Right ventricle myocardium superior (tissue), 1 donor: ENCODE measurements around the gene SPCS3. TPM values are rescaled to one million over a fixed set of nuclear protein-coding genes. Genes with fewer than 3 reads are reported as not detected.
A peak's percentile ranks its signal among the peaks of the same experiment; 100 is the strongest.
"Not testable (repeated sequence)": the region's sequence is repeated elsewhere in the genome, so short reads cannot be mapped to it uniquely, and the experiment has no call there.

Experiments used
- ATAC-seq: fragments of 200-7000 bp; cut with Tn5 transposase; one replicate; pipeline ENCODE4 v1.9.1; 2020; ENCODE audit warnings: mild to moderate bottlenecking; ENCODE audit not compliant: poor library complexity
- DNase-seq: peaks from one replicate; pipeline ENCODE4 v3.0.0-alpha.2; 2020
- intact Hi-C: fragments of 100-400 bp; cut with DNase I; formaldehyde crosslinking; loops from one replicate; pipeline ENCODE4 v1.11.2; 2022
- total RNA-seq: library from RNA; stranded (reverse); fragmentation: NEBNext Ultra II Directional; extraction: Animal tissue kit (Norgen Biotek cat#: 25700); gene quantifications from one replicate; pipeline ENCODE4 v1.2.1, GENCODE V29; 2021
- donor health status: DM: no; HTN: yes; CAD: no; lungs with severe emphysema.

Gene SPCS3
- total RNA-seq, 1 donor from 2014 or later, result 82.2 TPM

DNA sequence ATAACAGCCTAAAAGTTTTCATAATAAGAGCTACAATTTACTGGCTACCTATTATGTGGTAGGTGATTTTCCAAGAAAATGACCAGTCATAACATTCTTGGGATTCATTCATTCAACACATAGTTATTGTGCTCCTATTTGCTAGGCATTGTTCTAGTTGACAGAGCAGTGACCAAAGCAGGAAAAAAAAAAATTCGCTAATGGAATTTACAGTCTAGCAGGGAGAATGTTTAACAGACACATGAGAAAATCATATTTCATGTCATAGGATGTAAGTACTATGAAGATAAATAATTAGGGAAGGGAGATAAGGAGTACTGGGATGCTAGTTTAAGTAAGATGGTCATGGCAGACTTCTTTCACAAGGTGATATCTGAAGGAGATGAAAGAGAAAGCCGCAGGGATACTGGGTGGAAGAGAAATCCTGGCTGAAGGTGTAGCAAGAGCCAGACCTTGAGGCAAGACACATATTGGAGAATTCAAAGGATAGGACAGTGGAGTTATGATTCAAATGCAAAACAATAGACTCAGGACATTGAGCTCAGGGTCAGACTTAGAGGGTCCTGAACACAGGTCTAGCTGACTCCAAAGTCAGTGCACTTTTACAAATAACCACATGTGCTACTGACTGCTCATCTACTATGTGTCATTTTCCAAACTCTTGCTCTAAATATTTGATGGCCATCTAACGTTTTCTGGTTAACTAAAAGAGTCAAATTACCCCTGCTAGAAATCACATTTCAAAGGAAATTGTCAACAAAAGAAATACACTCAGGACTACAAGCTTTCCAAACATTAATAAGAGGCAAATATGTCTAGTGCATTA lies 20.4 kb downstream of the SPCS3 start:
- no peak for ATAC-seq
- no peak for DNase-seq
- intact Hi-C loops, result loop anchor here (2.0 to 5.0 kb wide), 2 partner anchors 189 to 393 kb away; no protein-coding TSS in a partner anchor

DNA sequence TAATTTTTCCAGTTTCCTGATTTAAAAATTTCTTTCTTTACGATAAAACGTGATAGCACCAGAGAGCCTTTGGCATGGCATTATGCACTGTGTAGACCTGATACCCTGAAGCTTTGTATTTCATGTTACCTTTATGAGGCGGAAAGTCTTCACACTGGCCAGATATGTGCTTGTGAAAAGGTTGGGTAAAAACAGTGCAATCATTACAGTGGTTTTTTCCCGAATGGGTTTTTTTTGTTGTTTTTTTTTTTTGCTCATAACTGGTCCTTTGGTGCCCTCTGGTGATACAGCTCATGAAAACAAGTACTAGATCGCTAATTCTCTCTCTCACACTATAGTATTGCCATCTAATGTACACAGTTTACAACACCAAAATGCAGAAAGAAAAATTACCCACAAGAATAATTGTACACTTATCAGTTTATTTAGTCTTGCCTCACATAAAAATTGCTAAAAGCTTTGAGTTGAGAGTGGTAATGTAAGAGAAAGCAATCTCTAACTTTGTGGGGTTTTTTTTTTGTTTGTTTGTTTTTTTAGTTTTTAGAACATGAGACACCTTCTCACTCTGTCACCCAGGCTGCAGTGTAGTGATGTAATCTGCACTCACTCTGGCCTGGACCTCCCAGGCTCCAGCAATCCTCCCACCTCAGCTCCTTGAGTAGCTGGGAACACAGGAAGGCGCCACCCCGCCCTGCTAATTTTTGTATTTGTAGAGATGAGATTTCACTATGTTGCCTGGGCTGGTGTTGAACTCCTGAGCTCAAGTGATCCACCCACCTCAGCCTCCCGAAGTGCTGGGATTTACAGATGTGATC lies 21.3 kb downstream of the SPCS3 start:
- intact Hi-C loops, result loop anchor here (2.0 kb wide), 1 partner anchor 190 kb away; no protein-coding TSS in a partner anchor
- peak; percentile 65 for ATAC-seq
- no peak for DNase-seq

DNA sequence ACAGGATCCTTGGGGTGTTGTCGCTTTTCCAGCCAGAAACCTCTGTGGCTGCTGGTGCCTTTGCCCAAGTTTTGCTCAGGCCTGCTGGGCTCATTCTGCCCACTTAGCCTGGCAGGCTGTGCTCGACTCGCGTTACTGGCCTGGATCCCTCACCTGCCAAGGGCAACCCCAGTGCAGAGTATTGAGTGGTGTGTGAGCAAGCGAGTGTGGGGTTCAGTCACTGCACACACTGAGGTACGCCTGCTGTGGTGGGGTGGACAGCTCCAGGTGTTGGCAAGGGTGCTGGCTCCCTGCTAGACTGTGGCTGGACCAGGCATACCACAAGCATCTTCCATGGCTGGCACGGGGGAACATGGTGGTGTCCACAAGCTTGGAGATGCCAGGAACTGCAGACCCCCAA lies 22.6 kb downstream of the SPCS3 start:
- DNase-seq (no peak), ATAC-seq (no peak)
- intact Hi-C loops, result no loop called here

DNA sequence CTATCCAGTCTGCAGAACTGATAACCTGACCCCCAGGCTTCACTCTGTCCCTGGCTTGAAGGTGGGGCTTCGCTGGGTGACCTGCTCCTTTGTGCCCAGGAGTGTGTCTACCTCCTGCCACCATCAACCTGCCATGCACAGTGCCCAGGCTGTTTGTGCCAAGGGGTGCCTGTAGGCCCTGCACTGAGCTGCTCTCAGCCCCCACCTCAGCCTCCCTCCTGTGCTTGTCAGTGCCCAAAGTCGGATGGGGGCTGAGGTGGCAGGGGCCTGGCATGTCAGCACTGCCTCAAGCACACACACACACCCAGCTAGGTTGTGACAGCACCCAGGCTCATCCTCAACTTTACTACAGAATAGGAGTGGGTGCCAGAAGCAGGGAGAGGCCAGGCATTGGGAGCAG lies 23.5 kb downstream of the SPCS3 start:
- intact Hi-C loops, result no loop called here
- no peak for DNase-seq

DNA sequence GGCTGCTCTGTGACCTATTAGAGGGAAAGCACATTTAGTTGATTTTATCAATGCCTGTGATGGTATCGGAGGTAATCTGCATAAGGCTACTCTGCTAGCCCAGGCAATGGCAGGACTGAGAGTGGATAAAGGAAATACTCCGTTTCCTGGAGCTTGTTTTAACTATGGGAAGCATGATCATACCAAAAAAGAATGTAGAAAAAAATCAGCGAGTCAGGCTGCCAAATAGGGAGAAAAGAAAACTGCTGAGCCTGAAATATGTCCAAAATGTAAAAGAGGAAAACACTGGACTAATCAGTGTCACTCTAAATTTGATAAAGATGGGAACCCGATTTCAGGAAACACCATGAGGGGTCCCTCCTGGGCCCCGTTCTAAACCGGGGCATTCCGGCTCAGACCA lies 25.6 kb downstream of the SPCS3 start:
- ATAC-seq, intact Hi-C loops: not testable (repeated sequence)

More for the DNA sequence above, 23.5 kb downstream of the SPCS3 start:
- no peak for ATAC-seq

DNA sequence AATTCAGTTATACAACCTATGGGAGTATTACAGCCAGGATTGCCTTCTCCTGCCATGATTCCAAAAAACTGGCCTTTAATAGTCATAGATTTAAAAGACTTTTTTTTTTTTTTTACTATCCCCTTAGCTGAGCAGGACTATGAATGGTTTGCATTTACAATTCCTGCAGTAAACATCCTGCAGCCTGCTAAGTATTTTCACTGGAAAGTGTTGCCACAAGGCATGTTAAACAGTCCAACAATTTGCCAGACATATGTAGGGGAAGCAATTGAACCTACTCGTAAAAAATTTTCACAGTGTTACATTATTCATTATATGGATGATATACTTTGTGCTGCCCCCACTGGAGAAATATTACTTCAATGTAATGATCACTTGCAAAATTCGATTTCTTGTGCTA lies 27.1 kb downstream of the SPCS3 start:
- intact Hi-C loops, ATAC-seq, DNase-seq: not testable (repeated sequence)

More for the DNA sequence above, 25.6 kb downstream of the SPCS3 start:
- not testable (repeated sequence) for DNase-seq

DNA sequence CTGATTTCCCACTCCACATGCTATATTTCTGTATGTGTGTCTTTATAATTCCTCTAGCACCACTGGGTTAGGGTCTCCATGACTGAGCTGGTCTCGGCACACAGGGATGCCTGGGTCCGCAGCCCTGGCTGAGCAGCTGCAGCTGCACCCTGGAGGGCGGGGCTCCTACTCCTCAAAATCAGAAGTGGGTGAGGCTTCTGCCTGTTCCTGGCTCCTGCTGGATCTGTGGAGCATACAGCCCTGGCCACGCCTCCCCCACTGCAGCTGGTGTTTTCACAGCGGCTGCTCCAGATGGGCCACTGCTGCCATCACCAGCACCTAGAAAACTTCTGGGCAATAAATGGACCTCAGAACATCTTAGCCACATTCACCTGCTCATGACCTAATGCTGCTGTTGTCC lies 30.9 kb downstream of the SPCS3 start:
- intact Hi-C loops, result no loop called here
- DNase-seq (no peak), ATAC-seq (no peak)

DNA sequence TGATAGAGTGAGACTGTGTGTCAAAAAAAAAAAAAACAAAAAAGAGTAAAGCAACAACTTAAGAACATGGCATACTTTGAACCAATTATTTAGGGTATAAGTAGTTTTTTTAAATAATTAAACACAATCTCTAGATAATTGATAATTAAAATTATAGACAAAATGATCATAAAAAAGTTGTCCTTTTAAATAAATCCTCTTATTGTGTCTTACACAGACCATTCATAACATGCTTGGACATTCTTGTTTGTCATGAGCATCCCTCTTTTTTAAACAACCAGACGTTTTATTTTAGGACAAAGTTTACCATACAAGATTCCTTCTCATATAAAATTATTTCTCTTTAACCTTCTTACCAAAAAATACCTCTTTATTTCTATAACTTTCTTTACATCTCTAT lies 35.1 kb downstream of the SPCS3 start:
- intact Hi-C loops, result no loop called here
- DNase-seq (no peak), ATAC-seq (no peak)

DNA sequence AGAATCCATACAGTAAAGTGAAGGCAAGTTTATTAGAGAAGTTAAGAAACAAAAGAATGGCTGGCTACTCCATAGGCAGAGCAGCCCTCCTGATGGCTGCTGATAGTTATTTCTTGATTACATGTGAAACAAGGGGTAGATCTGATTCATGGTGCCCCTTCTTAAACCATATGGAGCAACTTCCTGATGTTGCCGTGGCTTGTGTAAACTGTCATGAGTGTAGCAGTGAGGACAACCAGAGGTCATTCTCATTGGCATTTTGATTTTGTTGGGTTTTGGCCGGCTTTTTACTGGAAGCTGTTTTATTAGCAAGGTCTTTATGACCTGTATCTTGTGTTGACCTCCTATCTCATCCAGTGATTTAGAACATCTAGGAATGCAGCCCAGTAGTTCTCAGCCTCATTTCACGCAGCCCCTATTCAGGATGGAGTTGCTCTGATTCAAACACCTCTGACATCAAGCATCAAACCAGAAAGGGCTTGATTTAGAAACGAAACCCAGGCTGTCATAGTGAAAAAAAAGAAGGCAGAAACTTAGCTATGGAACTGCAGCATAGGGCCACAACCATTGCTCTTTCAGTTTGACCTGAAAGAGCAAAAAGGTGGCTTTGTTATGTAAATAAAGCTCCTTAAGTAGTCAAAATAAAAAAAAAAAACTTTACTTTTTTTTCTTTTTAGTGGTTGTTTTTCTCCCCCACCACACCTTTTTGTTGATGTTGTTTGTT lies 37.8 kb downstream of the SPCS3 start:
- ATAC-seq, result no peak
- no peak for DNase-seq

DNA sequence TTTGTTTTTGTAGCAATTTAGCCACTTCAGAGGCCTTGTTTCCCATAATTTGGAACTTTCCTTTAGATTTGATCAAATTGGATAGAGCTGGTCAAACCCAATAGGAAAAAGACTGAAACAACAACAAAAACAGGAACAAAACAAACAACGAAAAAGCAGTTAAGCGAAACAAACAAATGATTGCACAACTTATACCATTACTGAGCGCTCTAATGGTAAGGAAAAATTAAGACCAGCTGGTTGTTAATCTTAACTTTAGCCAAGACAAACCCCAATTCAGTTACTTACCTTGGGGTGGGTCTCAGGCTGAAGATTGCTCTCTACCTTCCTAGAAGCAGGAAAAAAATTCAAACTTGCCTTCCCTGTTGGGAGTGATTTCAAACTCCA lies 38.3 kb downstream of the SPCS3 start:
- intact Hi-C loops, result no loop called here
- DNase-seq (no peak), ATAC-seq (no peak)

More for the DNA sequence above, 37.8 kb downstream of the SPCS3 start:
- intact Hi-C loops, result no loop called here

DNA sequence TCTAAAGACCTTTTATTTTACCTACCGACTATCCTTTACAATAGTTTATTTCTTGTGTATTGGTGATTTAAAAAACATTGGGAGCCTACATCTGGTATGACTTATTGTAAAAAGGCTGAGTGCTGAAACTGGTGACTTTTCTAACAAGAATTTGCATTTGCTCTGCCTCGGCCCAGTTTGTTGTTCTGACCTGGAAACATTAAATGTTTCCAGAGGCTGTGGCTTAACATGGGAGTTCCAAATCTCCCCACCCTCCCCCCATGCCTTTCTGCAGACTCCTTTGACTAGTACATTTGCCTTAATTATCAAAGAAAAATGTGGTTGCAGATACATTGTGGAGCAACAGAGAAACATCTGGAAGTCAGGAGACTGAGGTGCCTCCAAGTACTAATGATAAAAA lies 39.8 kb downstream of the SPCS3 start:
- DNase-seq, result no peak
- intact Hi-C loops, result no loop called here
- ATAC-seq, result no peak

DNA sequence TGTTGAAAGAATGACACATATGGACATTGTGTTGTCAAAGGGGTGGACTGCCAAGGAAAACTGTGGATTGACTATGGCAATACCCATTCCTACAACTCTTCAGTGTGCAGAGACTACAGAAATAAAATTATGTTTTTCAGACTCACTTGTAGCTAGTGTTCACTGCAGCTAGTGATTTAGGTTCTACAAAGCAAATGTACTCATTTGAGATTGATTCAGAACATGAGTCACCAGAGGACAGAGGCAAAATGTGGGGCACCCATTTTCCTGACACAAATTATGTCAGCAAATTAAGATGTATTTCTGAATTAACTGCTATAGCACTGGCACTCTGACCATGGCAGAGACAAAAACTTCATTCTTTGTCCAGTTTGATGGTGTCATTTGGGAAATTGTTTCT lies 40.7 kb downstream of the SPCS3 start:
- intact Hi-C loops, result no loop called here
- no peak for DNase-seq
- ATAC-seq, result no peak

DNA sequence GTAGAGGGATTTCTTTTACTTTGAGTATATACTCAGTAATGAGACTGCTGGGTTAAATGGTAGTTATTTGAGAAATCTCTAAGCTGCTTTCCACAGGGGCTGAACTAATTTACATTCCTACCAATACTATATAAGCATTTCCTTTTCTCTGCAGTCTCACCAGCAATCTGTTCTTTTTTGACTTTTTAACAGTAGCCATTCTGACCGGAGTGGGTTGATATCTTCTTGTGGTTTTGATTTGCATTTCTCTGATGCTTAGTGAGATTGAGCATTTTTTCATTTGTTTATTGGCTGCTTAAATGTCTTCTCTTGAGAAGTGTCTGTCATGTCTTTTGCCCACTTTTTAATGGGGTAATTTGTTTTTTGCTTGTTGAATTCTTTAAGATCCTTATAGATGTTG lies 43.3 kb downstream of the SPCS3 start:
- DNase-seq, result no peak
- intact Hi-C loops, result no loop called here
- no peak for ATAC-seq

DNA sequence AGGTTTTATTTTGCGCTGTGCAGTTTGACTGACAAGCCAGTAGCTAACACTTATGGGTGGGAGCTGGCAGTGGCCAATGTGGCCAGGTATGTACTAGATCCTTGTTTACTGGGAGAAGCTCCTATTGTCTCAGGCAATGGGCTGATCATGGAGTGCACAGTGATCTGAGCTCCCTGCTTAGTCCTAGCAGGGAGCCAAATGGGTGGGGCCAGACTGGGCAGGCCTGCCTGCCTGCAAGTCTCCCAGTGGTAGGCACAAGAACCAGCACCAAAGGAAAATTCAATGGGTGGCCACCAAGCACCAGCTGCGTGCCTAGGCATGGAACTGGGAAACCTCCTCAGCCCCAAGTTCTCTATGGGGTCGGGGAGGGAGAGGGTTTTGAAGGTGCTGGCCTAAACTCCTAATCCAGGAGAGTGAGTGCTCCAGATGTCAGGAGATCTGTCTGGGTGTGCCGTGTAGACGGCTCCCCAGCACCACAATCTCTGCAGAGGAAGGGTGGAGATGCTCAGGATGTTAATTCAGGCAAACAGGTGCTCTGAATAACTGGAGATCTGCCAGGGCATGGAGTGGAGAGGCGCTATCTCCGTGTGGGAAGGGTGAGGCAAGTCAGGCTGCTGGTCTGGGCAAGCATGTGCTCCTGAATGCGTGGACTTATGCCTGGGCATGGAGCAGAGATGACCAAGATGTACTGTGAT lies 48.2 kb downstream of the SPCS3 start:
- DNase-seq, result no peak

DNA sequence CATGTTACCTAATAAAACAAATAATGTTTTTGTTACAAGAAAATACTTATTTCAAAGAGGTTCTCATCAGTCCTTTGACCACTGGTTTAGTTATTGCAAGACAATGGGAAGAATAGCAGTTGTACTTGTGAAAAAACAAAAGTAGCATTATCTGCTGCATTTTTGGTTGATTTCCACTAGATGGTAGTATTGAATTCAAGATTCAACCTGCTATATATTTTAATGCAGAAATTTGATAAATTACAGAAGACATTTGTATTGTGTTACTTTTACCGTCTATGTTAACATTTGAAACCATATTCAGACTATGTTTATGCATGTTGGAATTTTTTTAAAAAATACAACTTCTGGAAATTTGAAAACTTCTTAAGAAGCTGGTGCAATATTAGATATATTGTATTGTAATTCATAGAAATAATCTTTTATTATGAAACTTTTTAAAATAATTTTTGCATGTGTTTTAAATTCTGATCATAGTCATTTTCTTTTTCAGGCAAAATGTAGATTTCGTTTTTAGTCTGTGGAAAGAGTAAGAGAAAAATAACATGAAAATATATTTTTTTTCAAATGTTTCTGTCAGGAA lies 56.4 kb downstream of the SPCS3 start:
- intact Hi-C loops, result loop anchor here (5.0 kb wide), 1 partner anchor 671 kb away; no protein-coding TSS in a partner anchor
- DNase-seq, result no peak
- ATAC-seq, result no peak

More for the DNA sequence above, 48.2 kb downstream of the SPCS3 start:
- intact Hi-C loops, result no loop called here
- ATAC-seq, result no peak

DNA sequence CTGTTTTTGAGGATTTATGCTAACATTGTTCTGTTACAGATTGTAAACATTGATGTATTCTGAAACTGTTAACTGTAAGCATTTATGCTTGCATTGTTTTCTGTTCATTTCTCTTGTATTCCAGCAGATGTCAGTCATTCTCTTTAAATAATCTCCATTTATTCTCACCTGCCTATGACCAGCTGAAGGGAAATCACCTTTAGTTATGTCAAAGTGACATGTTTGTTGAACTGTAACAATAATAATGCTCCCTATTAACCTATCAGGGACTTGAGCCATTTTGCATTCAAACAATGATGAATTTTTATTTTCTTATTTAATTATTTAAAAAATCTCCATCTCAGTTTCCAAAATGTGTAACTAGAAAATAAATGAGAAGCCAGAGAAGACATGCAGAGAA lies 58.0 kb downstream of the SPCS3 start:
- intact Hi-C loops, result loop anchor here (5.0 kb wide), 1 partner anchor 670 kb away; no protein-coding TSS in a partner anchor
- DNase-seq (no peak), ATAC-seq (no peak)

DNA sequence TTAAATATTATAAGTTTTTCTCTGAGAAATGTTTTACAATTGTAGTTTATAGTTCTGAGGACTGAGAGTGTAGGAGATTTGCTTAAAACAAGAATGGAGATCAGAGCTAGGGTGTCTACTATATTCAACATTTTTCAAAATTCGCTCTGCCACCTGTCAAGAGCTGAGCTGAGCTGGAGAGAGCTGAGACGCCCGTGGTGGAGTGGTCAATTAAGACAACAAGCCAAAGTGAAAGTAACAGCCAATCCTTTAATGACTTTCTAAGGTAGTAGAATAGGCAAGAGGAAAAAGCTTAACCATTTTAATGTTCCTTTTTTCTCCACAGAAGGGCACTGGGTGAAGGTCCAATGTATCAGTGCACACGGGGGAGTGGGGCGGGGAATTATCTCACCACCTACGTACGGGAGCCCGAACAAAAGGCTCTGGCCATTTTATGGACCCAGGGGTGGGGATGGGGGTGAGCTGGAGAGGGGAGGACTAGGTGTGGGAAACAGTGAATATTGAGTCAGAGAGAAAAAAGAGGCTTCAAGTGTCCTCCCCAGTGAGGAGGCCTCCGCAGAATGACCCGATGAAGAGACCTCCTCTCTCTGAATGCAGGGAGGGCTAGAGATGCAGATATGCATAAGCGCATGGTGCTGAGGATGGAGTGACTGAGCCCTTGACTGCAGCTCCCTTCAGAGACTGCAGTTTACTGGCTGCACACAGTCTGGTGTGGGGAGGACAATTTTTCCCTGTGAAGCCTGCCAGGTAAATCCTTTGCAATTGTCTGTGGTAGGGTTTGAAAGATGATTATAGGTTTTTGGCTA lies 60.8 kb downstream of the SPCS3 start:
- ATAC-seq, result no peak
- no peak for DNase-seq
- intact Hi-C loops, result no loop called here
